Cortex of kidney (tissue), 1 donor: ENCODE measurements around the gene NUTM2A.
"Not testable (repeated sequence)": the region's sequence is repeated elsewhere in the genome, so short reads cannot be mapped to it uniquely, and the experiment has no call there.

ENCODE experiments used
- DNase-seq: peaks from one replicate; lab custom pipeline; 2025; lab: John Stamatoyannopoulos, UW

Gene NUTM2A, protein sequence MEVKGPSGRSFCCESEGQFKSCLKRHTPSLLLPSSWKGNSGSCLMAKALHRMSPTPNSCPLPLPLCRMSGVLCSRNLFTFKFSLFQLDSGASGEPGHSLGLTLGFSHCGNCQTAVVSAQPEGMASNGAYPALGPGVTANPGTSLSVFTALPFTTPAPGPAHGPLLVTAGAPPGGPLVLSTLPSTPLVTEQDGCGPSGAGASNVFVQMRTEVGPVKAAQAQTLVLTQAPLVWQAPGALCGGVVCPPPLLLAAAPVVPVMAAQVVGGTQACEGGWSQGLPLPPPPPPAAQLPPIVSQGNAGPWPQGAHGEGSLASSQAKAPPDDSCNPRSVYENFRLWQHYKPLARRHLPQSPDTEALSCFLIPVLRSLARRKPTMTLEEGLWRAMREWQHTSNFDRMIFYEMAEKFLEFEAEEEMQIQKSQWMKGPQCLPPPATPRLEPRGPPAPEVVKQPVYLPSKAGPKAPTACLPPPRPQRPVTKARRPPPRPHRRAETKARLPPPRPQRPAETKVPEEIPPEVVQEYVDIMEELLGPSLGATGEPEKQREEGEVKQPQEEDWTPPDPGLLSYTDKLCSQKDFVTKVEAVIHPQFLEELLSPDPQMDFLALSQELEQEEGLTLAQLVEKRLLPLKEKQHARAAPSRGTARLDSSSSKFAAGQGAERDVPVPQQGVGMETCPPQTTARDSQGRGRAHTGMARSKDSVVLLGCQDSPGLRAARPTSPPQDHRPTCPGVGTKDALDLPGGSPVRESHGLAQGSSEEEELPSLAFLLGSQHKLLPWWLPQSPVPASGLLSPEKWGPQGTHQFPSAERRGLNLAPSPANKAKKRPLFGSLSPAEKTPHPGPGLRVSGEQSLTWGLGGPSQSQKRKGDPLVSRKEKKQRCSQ

DNA sequence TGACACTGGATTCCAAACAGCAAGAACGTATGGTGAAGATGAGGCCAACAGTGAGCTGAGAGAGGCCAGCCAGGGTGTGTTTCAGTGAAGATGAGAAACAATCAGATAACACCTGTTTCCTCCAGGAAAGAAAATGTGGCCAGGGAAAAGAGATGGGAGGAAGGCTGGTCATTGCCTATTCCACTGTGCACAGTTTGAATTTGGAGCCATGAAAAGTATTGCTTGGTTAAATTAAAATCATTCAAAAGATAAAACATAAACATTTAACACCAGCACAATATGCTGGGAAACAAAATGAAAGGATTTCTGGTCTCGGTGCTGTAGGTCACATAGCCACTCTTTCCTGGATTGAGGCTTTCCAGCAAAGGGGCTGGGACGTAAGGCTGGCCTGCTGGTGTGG lies at the start of gene NUTM2A:
Gene NUTM2A (plus strand): TSS at position 301 of the 400 bp plus-strand sequence. CDS start 383 bp downstream, outside the sequence.
- not testable (repeated sequence) for DNase-seq

DNA sequence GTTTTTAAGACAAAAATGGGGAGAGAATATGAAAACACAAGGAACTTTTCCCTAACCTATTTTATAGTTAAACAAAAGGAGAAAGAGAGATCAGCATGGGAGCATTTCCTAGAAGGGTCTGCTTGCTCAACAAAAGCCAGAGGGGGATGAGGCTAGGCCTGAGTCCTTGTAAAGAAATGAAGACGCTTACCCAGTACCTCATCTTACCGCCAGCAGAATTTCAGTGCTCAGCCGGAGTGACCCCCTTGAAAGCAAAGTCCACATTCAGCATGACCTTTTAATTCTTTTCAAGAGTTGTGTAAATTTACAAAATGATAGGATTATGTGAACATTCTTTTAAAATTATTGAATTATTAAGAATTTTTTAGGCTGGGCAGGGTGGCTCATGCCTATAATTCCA lies 47.7 kb upstream of the NUTM2A start:
- not testable (repeated sequence) for DNase-seq

DNA sequence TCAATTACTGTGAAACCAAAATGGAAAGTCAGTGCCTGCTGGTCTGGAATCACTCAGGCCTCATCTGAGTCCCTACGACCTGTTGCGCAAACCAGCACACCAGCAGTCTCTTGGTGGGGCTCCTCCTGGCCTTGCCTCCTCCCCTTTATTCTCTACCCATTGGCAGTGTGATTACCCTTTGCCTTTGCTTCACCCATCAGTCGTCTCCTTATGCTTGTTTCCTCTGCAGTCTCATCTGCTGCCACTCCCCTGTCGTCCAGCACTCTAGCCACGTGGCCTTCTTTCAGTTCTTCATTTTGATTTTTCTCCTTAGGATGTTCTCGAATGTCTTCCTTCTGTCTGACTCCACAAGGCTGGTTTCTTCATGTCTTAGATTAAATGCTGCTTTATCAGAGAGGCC lies 40.8 kb upstream of the NUTM2A start:
- not testable (repeated sequence) for DNase-seq

DNA sequence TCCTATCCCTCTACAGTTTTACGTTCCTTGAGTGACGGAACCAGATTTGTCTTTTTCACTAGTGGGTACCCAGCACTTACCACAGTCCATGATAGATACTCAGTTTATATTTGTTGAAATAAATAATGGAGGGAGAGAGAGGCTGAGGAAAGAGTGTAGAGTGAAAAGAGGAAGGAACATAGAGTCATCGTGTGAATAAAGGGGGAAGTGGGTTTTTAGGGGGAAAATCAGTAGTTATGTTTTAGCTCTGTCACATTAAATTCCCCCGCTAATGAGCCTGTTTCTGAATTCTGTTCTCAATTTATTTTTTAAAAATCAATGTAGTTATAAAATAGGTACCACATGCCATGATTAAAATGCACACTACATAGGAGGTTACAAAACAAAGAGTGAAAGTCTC lies 39.2 kb upstream of the NUTM2A start:
- DNase-seq = not testable (repeated sequence)

DNA sequence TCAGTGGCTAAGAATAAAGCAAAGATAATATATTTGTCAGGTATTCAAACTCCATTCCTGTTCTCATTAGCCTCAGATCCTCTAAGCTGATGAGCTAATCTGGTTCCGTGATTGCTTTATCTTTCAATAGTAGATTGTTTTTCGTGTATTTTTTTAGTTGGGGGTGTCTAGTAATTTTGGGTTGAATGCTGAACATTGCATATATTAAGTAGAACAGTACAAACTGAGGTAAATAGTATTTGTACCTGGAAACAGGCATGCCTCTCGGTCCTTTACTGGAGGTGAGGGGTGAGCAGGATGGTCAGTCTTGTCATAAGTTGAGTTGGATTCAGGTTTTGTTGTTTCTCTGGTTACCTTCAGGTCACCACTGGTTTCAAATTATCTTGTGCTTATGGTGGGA lies 37.7 kb upstream of the NUTM2A start:
- not testable (repeated sequence) for DNase-seq

DNA sequence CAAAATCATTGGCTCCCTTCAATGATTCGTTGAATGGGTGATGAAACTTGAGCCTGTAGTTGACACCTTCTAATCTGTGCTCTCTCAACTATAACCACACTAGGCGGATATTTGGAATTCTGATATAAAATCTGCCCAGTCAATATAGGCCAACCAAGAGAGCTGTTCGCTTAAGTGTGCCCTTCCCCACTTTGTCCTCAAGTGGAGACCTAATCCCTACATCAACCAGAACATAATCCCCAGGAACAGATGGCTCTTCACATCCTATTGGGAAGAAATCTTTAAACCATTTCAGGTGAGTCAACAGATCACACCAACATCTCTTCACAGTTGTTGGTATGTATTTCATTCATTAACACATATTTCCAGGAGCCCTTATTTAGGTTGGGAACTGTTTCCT lies 33.4 kb upstream of the NUTM2A start:
- DNase-seq = not testable (repeated sequence)

DNA sequence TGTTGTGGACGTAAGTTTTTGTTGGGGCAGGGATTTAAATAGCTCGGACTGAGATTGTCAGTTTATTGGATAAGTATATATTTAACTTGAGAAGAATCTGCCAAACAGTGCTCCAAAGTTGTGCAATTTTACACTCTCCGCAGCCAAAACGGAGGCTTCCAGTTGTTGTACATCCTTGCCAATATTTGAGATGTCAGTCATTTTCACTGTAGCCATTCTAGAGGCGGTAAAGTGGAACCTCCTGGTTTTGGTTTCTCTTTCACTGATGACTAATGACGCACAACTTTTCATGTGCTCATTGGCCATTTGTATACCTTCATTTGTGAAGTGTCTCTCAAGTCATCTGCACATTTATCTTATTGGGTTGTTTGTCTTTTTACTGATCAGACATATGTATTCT lies 24.3 kb upstream of the NUTM2A start:
- DNase-seq = not testable (repeated sequence)

DNA sequence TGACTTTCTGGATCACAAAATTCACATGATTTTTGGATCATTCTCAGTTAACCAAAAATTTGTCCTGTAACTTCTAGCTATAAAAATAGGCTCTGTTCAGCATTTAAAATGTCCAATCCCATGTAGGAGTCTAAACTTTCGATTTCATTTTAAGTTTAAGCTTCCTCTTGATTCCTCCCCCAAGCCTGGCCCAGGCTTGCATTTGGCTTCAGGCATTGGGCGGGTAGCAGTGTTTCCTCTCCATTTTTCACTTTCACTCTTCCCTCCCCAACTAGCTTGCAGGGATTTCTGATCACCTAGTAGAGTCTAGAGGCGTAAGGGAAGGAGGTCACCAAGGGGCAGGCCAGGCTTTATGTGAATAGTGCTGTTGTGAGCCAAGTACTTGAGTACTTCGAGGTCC lies 20.4 kb upstream of the NUTM2A start:
- DNase-seq = not testable (repeated sequence)

DNA sequence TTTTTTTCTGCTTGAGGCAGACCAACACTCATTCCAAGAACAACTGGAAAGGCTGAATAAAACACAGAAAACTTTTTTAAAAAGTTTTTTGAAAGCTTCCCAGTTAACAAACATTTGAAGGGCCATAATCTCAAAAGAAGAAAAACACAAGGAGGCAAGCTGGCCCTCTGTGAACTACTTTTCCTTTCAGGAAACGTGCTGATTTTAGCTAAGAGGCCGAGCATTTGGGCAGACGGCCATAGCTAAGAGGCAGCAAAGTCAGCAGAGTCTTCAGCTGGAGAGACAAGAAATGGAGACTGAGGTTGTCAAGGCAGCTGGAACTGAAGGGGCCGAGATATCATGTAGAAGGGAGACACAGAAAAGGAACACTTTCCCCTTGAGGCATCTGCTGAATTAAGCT lies 18.3 kb upstream of the NUTM2A start:
- not testable (repeated sequence) for DNase-seq

DNA sequence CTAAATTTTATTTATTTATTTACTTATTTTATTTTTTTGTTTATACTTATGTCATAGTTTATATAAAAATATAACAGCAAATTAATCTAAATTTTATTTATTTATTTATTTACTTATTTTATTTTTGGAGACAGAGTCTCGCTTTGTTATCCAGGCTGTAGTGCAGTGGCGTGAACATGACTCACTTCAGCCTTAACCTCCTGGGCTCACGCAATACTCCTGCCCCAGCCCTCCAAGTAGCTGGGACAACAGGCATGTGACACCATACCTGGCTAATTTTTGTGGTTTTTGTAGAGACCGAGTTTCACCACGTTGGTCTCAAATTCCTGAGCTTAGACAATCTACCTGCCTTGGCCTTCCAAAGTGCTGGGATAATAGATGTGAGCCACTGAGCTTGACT lies 14.9 kb upstream of the NUTM2A start:
- not testable (repeated sequence) for DNase-seq

DNA sequence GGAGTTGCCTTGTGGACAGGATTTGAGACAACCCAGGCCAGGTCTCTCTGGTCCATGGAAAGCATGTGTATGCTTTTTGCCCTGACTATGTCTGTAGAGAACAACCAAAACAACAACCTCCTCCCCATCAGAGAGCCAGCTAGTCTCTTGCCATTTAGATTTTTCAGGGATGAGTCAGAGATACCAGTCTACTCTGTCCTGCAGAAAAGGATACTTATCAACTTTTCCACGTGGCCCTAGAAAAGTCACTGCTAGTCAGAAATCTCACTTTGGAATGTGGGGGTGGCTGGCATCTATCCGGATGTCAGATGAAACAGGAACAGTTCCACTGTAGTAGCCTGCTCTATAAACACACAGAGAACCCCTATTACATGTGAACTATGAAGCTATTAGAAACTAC lies 13.4 kb upstream of the NUTM2A start:
- DNase-seq = not testable (repeated sequence)

DNA sequence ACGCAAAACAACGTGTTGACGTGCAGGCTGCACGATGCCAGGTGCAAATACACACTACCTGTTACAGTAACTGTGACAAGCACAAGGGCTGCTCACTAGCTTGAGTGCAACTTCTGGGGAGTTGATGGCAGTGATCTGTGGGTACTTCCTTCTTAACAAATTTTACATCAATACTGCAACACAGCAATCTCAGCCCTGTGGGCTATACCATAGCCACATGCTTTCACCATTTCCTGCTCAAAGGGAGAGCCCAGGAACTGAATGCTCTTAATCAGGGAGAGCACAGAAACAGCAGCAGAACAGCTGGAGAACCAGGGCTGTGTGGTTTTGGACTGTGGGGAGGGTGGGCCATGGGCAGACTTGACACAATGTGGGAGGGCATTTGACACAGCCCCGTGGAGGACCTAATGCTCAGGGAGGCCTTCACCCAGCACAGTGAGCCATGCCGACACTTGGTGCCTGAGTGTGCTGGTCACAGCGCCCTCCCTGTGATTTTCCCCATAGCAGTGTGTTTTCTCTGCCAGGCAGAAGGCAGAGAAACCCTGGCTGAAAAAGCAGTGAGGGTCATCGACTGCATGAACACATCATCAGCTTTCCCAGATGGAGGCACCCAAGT lies 12.0 kb upstream of the NUTM2A start:
- not testable (repeated sequence) for DNase-seq

DNA sequence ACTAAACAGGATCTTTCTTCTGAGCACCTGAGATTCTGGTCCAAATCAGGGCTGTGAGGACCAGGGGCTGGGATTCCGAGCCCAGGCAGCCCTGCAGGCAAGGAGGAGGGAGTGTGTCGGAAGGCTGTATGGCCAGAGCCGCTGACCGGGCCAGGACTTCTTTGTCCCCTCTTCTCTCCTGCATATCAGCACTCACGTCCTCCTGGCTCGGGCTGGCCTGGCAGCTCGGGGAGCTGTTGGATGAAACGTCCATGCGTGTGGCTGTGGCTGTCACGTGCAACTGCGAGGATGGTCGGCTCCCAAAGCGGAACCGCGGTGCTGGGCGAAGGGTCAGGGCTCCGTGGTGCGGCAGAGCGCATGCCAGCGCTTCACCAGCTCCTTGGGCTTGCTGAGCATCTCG lies 11.4 kb upstream of the NUTM2A start:
- DNase-seq = not testable (repeated sequence)

DNA sequence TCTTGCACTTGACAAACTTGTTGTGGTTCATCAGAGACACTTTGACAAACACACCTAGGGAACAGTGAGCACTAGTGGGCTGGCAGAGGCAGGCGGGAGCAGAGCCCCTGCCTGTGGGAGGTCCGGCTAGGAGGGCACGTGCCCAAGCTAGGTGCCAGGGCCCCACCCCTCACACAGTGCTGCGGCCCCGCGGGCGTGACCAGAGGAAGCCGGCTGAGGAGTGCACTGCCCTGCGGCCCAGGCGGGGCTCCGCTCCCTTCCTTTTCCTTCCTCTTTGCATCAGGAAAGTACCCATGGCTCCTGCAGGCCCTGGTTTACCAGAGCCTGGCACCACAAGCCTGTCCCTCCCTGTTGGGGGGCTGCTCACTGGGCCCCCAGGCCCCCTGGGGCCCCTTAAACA lies 9.1 kb upstream of the NUTM2A start:
- DNase-seq = not testable (repeated sequence)

DNA sequence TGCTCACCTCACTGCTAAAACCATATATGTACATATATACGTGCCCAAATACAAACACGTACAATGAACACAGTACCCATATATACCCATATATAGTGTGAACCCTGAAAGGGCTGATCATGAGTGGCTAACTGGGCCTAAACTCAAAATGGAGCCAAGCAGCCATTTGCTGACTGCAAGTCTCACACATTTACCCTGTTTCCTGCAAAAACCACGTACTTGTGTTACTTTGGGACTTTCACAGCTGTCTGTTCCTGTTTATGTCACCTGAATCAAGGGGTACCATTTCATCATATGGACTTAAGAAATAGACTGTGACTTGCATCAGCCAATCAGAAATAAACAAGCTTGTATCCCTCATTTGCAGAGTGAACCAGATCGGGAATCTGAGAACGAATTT lies 5.9 kb upstream of the NUTM2A start:
- not testable (repeated sequence) for DNase-seq

DNA sequence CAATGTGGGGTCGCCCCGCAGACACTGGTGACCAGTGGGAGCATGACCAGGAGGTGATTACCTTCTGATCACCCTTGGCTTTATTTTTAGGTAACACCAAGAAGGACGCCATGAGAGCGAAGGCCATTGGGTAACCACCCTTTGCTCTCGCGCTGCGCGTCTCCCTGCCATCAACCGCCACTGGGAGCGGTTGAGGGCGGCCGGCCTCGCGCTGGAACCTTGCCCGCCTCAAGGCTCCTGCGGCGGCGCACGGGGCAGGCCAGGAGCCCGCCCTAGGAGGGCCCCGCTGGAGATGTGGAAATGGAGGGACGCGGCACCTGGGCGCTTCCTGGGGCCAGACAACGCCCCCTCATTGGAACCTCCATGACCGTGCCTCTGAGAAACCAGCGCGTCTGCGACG lies 2.5 kb upstream of the NUTM2A start:
- DNase-seq = not testable (repeated sequence)

DNA sequence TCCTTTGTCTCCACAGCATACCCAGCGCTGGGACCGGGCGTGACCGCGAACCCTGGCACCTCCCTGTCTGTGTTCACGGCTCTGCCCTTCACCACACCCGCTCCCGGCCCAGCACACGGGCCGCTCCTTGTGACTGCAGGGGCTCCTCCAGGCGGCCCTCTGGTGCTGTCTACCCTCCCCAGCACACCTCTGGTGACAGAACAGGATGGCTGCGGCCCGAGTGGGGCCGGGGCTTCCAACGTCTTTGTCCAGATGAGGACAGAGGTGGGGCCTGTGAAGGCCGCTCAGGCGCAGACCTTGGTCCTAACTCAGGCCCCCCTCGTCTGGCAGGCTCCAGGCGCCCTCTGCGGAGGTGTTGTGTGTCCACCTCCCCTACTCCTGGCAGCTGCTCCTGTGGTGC lies 3.0 kb downstream of the NUTM2A start:
- not testable (repeated sequence) for DNase-seq

DNA sequence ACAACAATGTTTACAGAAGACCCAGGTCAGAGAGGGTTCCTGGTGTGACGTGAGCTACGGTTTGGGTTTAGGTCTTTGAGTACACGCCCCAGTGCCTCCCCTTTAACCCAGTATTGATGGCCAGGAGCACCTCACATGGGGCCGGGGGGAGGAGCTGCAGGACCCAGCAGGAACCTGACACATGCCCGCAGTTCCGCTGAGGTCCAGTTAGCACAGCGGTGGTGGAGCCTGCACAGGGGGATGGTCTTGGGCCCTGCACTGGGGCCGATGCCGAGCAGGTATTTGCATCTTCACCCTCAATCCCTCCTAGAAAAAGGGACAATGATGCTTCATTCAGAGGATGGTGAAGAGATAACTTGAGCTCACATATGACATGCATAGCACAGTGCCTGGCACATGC lies 4.0 kb downstream of the NUTM2A start:
- not testable (repeated sequence) for DNase-seq

DNA sequence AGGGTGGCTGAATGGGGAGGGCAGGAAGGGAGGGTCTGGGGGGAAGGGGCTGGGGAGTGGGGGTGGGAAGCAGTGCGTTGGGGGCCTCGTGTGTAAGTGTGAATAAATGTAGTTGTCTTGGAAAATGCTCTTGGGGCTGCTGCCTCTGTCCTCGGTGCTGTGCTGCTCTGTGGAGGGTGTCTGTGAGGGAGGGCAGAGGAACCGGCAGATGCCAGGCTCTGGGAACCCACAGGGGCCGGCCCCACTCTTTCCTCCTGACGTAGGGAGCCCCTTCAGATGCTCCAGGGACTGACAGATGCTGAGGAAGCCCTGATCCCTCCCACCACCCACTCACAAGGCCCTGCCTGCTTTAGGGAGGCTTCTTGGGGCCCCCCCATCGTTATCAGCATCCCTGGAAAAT lies 9.6 kb downstream of the NUTM2A start:
- not testable (repeated sequence) for DNase-seq

DNA sequence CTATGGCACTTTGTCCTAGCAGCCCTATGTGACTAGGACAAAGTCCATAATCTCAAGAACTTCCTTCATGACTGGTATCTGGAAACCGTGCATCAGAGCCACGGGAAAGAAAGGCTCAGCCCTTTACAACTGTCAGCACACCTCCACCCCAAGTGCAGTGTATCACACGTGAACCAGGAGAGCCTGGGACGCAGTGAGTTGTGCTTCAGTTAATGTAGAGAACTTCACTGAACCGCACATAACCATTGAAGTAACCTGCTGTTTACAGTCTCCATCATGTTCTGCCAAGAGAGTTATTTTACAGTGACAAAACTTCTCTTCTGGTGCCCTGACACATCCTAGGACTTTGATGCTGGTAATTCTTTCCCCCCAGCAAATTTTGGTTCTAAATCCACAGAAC lies 12.0 kb downstream of the NUTM2A start:
- not testable (repeated sequence) for DNase-seq

DNA sequence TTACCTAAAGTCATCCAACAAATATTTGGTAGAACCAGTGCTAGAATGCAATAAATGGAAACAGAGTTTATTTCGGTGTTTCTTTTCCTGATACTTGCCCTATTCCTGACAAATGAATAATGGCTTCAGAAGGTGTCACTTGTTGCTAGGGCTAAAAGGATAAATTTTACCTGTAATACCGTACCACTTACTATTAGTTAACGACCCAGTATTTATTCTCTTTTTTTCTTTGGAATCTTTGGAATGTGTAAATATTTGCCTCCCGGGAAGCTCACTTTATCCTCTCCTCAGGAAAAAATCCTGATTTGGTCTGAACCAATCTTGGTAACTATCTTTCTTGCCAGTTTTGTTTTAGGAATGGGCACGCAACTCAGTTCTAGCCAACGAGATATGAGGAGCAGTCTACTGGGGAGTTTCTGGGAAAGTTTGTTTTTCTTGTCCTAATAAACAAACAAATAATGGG lies 14.1 kb downstream of the NUTM2A start:
- DNase-seq = not testable (repeated sequence)

DNA sequence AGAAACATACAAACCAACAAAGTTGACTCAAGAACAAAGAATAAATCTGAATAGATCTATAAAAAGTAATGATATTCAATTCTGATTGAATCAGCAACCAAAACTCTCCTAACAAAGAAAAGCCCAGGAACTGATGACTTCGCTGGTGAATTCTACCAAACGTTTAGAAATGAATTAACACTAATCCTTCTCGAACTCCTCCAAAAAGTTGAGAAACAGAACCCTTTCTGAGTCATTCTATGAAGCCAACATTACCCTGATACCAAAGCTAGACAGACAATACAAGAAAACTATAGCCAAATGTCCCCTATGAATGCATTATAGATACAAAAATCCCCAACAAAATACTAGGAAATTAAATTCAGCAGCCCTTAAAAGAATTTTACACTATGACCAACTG lies 16.9 kb downstream of the NUTM2A start:
- not testable (repeated sequence) for DNase-seq
